ENCODE data around the gene CIAO2B.
A peak's percentile ranks its signal among the peaks of the same experiment; 100 is the strongest.
"Not testable (repeated sequence)": the region's sequence is repeated elsewhere in the genome, so short reads cannot be mapped to it uniquely, and the experiment has no call there.

CIAO2B gene

GRCh38 chr16:66934138-66934838 lies at the start of gene CIAO2B:
TSS of gene CIAO2B (minus strand) at chr16:66934402. CDS start at chr16:66934364, 38 bp downstream.
- peak; percentile 95 for DNase-seq (ENCODE audit: insufficient read length, low spot score)
- FAIRE-seq, result peak; percentile 99

GRCh38 chr16:66983033-66983432 lies 48.8 kb upstream of the CIAO2B start:
- FAIRE-seq, result no peak

GRCh38 chr16:66979011-66979717 lies 45.0 kb upstream of the CIAO2B start:
- FAIRE-seq, result no peak
- no peak for DNase-seq (ENCODE audit: insufficient read length, low spot score)

More at GRCh38 chr16:66983033-66983432, 48.8 kb upstream of the CIAO2B start:
- no peak for DNase-seq (ENCODE audit: insufficient read length, low spot score)

- DNase-seq (ENCODE audit: insufficient read length, low spot score) (peak; percentile 95), FAIRE-seq (peak; percentile 82)
These were observed 43.3 kb upstream of the CIAO2B start for GRCh38 chr16:66977341-66978113.

GRCh38 chr16:66976746-66977145 lies 42.5 kb upstream of the CIAO2B start:
- FAIRE-seq, result no peak
- no peak for DNase-seq (ENCODE audit: insufficient read length, low spot score)

GRCh38 chr16:66975302-66975893 lies 41.2 kb upstream of the CIAO2B start:
- DNase-seq (ENCODE audit: insufficient read length, low spot score) (no peak), FAIRE-seq (no peak)

GRCh38 chr16:66974932-66975246 lies 40.7 kb upstream of the CIAO2B start:
- not testable (repeated sequence) for DNase-seq (ENCODE audit: insufficient read length, low spot score); FAIRE-seq

- DNase-seq (ENCODE audit: insufficient read length, low spot score); FAIRE-seq: not testable (repeated sequence)
These were observed 40.1 kb upstream of the CIAO2B start for GRCh38 chr16:66974156-66974931.

- FAIRE-seq, result no peak
- DNase-seq (ENCODE audit: insufficient read length, low spot score), result no peak
These were observed 39.5 kb upstream of the CIAO2B start for GRCh38 chr16:66973716-66974115.

- FAIRE-seq (no peak), DNase-seq (ENCODE audit: insufficient read length, low spot score) (no peak)
These were observed 38.8 kb upstream of the CIAO2B start for GRCh38 chr16:66972983-66973382.

GRCh38 chr16:66970775-66971720 lies 36.8 kb upstream of the CIAO2B start:
- FAIRE-seq (no peak), DNase-seq (ENCODE audit: insufficient read length, low spot score) (no peak)

- FAIRE-seq (no peak), DNase-seq (ENCODE audit: insufficient read length, low spot score) (no peak)
These were observed 34.6 kb upstream of the CIAO2B start for GRCh38 chr16:66968847-66969246.

- DNase-seq (ENCODE audit: insufficient read length, low spot score) (no peak), FAIRE-seq (no peak)
These were observed 29.8 kb upstream of the CIAO2B start for GRCh38 chr16:66964049-66964448.

GRCh38 chr16:66961914-66962313 lies 27.7 kb upstream of the CIAO2B start:
- DNase-seq (ENCODE audit: insufficient read length, low spot score) (no peak), FAIRE-seq (peak; percentile 52)

GRCh38 chr16:66961065-66961744 lies 27.0 kb upstream of the CIAO2B start, which contains the start of gene CES3:
TSS of gene CES3 (plus strand) at chr16:66961266. CDS start at chr16:66961308, 42 bp downstream.
- DNase-seq (ENCODE audit: insufficient read length, low spot score) (peak; percentile 46), FAIRE-seq (peak; percentile 89)

- DNase-seq (ENCODE audit: insufficient read length, low spot score) (no peak), FAIRE-seq (no peak)
These were observed 26.1 kb upstream of the CIAO2B start for GRCh38 chr16:66960270-66960669.

GRCh38 chr16:66959704-66960161 lies 25.5 kb upstream of the CIAO2B start:
- FAIRE-seq, result no peak
- no peak for DNase-seq (ENCODE audit: insufficient read length, low spot score)
